ENCODE data around the gene ZNF436.

Gene ZNF436

GRCh38 chr1:23358310-23358875 is 11.2 kb downstream of the ZNF436 start:
- H3K79me2 ChIP-seq (ENCODE audit: insufficient read depth, low read length): no peaks in the 10 kb centered on the region
- H2AFZ ChIP-seq (ENCODE audit: low read depth, low read length, severe bottlenecking): no peak overlapping the region
- H3K36me3 ChIP-seq (ENCODE audit: low read length): peaks cover 32% of the 10 kb centered on the region
- no peaks in the 10 kb centered on the region for H4K20me1 ChIP-seq (ENCODE audit: low read depth, low read length)
- no peaks in the 10 kb centered on the region for H3K27me3 ChIP-seq (ENCODE audit: low read length)
- H3F3A ChIP-seq (ENCODE audit: insufficient read depth): no peaks in the 10 kb centered on the region
- H3K4me3 ChIP-seq (ENCODE audit: insufficient read depth, low read length, poor library complexity, severe bottlenecking): no peak overlapping the region
- H3K9ac ChIP-seq (ENCODE audit: low read length): no peak overlapping the region
- H3K9me2 ChIP-seq (replicated peaks; ENCODE audit: insufficient read depth, low read length): no peaks in the 10 kb centered on the region
- H3K27ac ChIP-seq (ENCODE audit: low read depth, low read length): no peak overlapping the region
- H3K4me2 ChIP-seq (ENCODE audit: low read depth, low read length, poor library complexity, severe bottlenecking): no peak overlapping the region
- no peak for TF ChIP-seq CTCF (IDR thresholded peaks at IDR 0.05; ENCODE audit: insufficient read depth, low read length, poor library complexity, severe bottlenecking)
- peaks cover 30% of the 10 kb centered on the region; the same call in 1 of the 2 replicates for H3K9me3 ChIP-seq (ENCODE audit: insufficient read depth, low read length)

DNA sequence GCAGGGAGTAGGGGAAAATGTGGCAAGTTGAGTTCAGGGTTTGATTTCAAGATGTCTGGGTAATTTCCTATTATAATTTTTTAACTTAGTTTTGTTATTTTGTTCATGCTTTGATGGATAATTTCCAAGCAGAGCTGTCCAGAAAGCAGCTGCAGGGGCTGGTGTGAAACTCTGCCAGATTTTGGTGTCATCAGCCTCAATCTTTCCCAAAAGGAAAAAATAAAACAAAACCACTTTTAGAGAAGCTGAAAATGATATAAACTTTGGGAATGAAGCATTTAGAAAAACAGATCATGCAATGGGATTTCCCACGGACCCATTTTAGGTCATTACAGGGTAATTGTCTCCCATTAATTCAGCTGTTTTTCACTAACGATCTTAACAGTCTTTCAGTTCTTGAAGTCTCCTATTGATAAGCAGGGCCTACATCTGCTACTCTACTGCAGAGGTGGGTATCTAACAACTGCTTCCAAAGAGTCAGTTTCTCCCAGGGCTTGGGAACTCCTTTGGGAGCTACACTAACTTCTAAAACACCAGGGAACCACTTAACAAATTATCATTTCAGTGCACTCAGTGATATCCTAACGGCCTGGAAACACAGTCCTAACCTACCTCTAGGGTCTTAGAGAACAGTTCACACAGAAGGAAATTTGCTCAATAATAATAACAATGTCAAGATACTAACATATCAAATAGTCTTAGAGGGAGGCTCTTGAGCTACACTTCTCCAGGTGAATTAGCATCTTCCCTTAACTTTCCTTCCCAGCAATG is 12.3 kb downstream of the ZNF436 start:
- peaks cover 21% of the 10 kb centered on the region; the same call in 1 of the 2 replicates for H3K9me3 ChIP-seq (ENCODE audit: insufficient read depth, low read length)
- H3F3A ChIP-seq (ENCODE audit: insufficient read depth): no peaks in the 10 kb centered on the region
- H3K4me3 ChIP-seq (ENCODE audit: insufficient read depth, low read length, poor library complexity, severe bottlenecking): no peak overlapping the region
- no peak for TF ChIP-seq EZH2phosphoT487 (conservative IDR thresholded peaks at IDR 0.05; ENCODE audit: low read length)
- TF ChIP-seq CTCF (IDR thresholded peaks at IDR 0.05; ENCODE audit: insufficient read depth, low read length, poor library complexity, severe bottlenecking): no peak
- H3K27me3 ChIP-seq (ENCODE audit: low read length): no peaks in the 10 kb centered on the region
- H3K27ac ChIP-seq (ENCODE audit: low read depth, low read length): no peak overlapping the region
- no peak overlapping the region for H3K9ac ChIP-seq (ENCODE audit: low read length)
- H3K36me3 ChIP-seq (ENCODE audit: low read length): peaks cover 23% of the 10 kb centered on the region
- no peaks in the 10 kb centered on the region for H3K9me2 ChIP-seq (replicated peaks; ENCODE audit: insufficient read depth, low read length)
- H4K20me1 ChIP-seq (ENCODE audit: low read depth, low read length): no peaks in the 10 kb centered on the region
- no peaks in the 10 kb centered on the region for H3K79me2 ChIP-seq (ENCODE audit: insufficient read depth, low read length)
- H2AFZ ChIP-seq (ENCODE audit: low read depth, low read length, severe bottlenecking): no peak overlapping the region
- H3K4me2 ChIP-seq (ENCODE audit: low read depth, low read length, poor library complexity, severe bottlenecking): no peak overlapping the region

DNA sequence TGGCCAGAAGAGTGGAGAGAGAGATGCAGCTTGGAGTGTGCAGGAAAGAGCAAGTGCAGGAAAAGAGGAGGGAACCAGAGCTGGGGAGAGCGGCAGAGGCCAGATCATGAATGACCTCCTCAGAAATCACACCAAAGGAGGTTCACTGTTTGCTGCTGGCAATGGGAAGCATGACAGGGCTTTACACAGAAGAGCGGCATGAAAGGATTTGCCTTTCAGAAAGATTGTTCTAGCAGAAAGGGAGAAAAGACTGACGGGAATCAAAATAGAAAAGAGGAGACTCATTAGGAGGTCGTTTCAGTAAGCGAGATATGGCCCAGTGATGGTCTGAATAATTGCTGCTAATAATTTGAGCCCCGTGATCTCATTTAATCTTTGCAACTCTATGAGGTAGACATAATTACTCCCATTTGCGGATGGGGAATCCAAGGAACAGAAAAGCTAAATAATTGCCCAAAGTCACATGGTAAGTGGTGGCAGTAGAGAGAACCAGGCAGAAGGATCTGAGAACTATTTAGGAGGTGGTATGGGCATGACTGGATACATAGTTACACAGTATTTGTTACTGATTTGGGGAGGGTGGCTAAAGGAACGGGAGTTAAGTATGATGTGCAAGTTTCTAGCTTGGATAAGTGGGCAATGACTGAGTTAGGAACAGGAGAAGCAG is 13.0 kb downstream of the ZNF436 start:
- Histone ChIP-seq H3K27ac (ENCODE audit: low read depth, low read length) (no peak overlapping the region), H3K9ac (ENCODE audit: low read length) (no peak overlapping the region), H3F3A (ENCODE audit: insufficient read depth) (no peaks in the 10 kb centered on the region), H3K36me3 (ENCODE audit: low read length) (peaks cover 16% of the 10 kb centered on the region; the same call in 1 of the 2 replicates), H3K4me2 (ENCODE audit: low read depth, low read length, poor library complexity, severe bottlenecking) (no peak overlapping the region), H3K9me2 (replicated peaks; ENCODE audit: insufficient read depth, low read length) (no peaks in the 10 kb centered on the region), H2AFZ (ENCODE audit: low read depth, low read length, severe bottlenecking) (no peak overlapping the region), H3K27me3 (ENCODE audit: low read length) (no peaks in the 10 kb centered on the region), H3K79me2 (ENCODE audit: insufficient read depth, low read length) (no peaks in the 10 kb centered on the region), H4K20me1 (ENCODE audit: low read depth, low read length) (no peaks in the 10 kb centered on the region), H3K9me3 (ENCODE audit: insufficient read depth, low read length) (peaks cover 14% of the 10 kb centered on the region; the same call in 1 of the 2 replicates), H3K4me3 (ENCODE audit: insufficient read depth, low read length, poor library complexity, severe bottlenecking) (no peak overlapping the region)
- TF ChIP-seq CTCF (IDR thresholded peaks at IDR 0.05; ENCODE audit: insufficient read depth, low read length, poor library complexity, severe bottlenecking) (no peak), EZH2phosphoT487 (conservative IDR thresholded peaks at IDR 0.05; ENCODE audit: low read length) (no peak)
